Hepatocyte (in vitro differentiated cells): ENCODE data around the gene MACROD2.

Experiments used
- EZH2 ChIP-seq: fragments of 200-600 bp; sonication (generic); IDR thresholded peaks from 2 replicates; pipeline ENCODE4 v1.6.1; 2016; ENCODE audit warnings: antibody characterized with exemption, mild to moderate bottlenecking, borderline replicate concordance
- TF ChIP-seq, protein P1 (sequence below): fragments of 200-600 bp; sonication (generic); IDR thresholded peaks from 2 replicates; pipeline ENCODE4 v1.5.1; 2016; ENCODE audit warnings: antibody characterized with exemption, mild to moderate bottlenecking; ENCODE audit not compliant: poor library complexity

DNA sequence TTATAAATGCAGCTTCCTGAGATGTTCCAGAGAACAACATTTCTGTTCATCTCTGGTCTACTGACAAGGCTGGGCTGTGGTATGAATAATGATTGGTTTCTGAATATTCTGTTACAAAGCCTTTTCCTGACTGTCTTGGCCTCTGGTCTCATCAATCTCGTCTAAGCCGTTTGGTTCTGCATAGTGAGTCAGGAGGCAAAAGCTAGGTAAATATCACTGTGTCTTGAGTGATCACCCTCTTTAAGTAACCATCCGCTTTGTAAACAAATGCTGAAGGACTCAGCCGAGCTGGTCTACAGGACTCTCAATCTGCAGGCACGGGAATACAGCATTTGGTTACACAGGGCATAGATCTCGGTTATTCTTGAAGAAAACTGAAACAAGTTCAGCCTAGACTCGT lies 2066.0 kb downstream of the MACROD2 start:
- TF ChIP-seq, protein P1, sequence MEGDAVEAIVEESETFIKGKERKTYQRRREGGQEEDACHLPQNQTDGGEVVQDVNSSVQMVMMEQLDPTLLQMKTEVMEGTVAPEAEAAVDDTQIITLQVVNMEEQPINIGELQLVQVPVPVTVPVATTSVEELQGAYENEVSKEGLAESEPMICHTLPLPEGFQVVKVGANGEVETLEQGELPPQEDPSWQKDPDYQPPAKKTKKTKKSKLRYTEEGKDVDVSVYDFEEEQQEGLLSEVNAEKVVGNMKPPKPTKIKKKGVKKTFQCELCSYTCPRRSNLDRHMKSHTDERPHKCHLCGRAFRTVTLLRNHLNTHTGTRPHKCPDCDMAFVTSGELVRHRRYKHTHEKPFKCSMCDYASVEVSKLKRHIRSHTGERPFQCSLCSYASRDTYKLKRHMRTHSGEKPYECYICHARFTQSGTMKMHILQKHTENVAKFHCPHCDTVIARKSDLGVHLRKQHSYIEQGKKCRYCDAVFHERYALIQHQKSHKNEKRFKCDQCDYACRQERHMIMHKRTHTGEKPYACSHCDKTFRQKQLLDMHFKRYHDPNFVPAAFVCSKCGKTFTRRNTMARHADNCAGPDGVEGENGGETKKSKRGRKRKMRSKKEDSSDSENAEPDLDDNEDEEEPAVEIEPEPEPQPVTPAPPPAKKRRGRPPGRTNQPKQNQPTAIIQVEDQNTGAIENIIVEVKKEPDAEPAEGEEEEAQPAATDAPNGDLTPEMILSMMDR: no peak
- TF ChIP-seq EZH2: no peak
